ENCODE measurements around the gene ZFYVE28.

ZFYVE28 gene

DNA sequence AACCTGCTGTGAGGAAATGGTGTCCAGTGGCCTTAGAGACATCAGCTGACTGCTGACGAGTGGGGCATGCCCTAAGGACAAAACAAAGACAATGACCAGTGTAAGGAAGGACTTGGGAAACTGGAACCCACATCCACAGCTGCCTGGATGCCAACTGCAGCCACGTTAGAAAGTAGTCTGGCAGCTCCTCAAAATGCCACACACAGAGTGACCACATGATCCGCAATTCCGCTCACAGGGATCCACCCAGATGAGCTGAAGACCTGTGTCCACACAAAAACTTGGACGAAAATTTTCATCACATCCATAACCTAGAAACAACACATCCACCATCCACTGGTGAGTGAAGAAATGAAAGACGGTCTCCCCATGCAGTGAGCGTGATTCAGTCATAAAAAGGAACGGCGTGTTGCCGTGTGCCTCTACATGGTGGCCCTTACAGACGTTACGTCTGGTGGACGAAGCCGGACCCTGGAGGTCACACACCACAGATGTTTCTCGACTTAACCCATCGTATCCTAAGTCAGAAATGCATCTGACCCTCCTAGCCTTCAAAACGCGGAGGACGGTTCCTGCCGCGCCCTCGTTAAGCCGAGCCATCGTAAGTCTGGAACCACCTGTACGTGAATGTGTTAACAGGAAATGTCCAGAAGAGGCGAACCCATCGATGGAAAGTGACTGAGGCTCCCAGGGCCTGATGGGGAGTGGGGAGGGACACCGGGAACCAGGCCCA, 115.9 kb downstream of the ZFYVE28 start:
- no peak for DNase-seq (ENCODE audit: low spot score)

DNA sequence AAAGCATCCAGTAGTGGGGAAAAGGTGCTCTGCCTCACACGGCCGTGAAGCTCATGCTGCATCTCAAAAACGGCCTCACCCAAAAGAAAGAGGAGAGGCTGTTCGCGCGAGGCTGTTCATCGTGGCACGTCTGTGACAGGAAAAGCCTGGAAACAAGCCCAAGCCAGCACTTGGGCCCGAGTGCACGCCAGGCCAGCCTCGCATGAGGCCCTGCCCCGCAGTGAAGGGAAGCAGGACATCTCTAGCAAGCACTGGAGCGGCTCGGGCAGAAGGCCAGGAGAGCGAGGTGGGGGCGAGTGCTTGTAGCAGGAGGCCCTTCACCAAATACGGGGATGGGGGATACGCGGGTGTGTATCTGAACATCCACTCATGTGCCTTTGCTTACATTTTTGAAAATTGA, 116.6 kb downstream of the ZFYVE28 start:
- DNase-seq (ENCODE audit: low spot score) = no peak

DNA sequence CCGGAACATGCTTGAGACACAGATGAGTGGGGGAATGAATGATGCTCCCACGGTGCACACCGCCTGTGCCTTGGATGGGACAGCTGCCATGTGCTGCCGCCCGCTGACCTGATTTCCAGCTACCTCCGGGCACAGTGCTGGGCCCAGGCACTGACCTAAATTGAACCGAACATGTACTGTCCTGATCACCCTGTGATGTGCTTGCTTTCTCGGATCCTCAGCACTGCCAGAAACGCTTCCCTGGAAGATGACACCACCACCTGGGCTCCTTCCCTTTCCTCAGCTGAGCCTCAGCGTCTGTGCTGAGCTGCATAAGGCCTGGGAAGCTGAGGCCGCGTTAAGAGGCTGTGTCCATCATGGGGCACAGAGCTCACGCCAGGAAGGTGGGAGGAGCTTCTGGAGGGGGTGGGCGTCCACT, 117.2 kb downstream of the ZFYVE28 start:
- no peak for DNase-seq (ENCODE audit: low spot score)

DNA sequence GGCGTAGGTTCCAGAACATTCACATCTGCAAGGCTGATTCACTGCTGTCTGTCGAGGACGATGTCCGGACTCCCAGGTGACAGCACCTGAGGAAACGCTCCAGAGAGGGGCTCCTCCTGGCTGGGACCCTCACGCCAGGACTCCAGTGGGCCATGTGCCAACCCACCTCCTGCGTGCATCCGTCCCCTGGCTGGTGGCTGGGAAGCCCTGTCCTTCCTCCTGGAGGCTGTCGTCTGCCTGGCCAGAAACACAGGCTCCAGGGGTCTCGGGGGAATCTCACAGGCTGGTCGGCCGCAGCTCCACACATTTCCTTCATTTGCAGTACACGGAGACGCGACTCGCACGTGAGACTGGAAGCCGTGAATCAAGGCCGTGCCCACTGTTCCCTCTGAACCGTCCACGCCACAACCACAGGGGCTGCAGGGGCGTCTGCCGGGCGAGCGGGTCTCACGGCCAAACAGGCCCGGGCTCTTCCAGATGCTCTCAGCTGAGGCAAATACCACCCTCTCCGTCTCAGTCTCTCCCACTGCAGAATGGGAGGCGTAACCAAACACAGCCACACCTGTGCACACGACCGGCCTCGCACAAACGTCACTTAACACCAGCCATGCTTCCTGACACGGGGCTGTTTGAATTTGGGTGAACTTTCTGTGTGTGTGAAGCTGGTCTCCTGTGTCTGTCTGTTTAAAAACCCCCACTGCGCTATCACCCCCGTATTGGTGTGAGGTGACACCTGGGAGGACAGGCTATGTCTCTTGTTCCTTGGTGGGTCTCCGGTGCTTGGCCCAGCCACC, 117.8 kb downstream of the ZFYVE28 start:
- DNase-seq (ENCODE audit: low spot score) = no peak

DNA sequence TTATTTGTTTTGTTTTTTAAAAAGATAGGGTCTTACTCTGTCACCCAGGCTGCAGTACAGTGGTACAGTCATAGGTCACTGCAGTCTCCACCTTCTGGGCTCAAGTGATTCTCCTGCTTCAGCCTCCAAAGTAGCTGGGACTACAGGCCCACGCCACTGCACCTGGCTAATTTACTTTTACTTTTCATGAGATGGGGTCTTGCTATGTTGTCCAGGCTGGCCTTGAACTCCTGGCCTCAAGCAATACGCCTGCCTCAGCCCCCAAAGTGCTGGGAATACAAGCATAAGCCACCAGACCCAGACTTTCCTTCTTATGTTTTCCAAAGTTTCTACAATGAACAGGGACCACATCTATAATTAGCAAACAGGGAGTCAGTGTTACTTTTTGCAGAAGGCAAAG, 118.7 kb downstream of the ZFYVE28 start:
- DNase-seq (ENCODE audit: low spot score) = no peak

DNA sequence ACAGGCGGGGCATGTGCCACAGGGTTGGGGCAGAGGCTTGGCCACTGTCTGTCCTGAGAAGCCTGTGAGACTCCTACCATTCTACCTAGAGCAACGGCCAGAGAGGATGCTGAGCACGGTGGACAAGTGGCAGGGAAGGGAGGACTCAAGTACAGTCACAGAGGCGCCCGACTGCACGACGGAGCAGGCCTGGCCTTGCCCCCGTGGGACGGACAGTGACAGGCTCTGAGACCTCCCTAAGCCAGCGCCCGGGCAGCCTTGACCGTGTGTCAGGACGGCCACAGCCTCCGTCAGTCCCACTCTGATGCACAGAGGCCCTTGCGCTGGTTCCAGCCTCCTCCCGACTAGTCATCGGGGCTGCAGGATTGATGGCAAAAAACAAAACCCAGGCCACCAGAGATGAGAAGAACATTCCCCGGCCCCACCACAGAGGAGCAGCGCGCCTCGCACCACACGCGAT, 119.9 kb downstream of the ZFYVE28 start:
- no peak for DNase-seq (ENCODE audit: low spot score)

DNA sequence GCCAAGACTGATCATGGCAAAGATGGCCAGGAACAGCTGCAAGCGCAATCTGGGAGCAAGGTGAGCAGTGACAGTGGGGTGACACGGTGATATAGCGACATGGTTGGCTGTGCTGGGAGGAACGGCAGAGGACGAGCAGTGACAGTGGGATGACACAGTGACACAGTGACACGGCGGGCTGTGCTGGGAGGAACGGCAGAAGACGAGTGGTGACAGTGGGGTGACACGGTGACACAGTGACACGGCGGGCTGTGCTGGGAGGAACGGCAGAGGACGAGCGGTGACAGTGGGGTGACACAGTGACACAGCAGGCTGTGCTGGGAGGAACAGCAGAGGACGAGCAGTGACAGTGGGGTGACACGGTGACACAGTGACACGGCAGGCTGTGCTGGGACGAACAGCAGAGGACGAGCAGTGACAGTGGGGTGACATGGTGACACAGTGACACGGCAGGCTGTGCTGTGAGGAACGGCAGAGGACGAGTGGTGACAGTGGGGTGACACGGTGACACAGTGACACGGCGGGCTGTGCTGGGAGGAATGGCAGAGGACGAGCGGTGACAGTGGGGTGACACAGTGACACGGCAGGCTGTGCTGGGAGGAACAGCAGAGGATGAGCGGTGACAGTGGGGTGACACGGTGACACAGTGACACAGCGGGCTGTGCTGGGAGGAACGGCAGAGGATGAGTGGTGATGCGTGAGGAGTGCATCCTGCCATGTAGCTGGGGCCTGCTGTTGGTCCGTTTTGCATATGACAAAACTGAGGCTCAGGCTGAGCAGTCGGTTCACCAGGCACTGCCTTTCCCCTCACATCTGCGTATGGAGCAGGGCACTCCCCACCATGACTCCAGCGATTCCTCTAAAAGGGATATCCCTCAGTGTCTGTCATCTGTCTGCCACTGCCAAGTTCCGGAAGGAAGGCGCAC, 120.6 kb downstream of the ZFYVE28 start:
- no peak for DNase-seq (ENCODE audit: low spot score)

DNA sequence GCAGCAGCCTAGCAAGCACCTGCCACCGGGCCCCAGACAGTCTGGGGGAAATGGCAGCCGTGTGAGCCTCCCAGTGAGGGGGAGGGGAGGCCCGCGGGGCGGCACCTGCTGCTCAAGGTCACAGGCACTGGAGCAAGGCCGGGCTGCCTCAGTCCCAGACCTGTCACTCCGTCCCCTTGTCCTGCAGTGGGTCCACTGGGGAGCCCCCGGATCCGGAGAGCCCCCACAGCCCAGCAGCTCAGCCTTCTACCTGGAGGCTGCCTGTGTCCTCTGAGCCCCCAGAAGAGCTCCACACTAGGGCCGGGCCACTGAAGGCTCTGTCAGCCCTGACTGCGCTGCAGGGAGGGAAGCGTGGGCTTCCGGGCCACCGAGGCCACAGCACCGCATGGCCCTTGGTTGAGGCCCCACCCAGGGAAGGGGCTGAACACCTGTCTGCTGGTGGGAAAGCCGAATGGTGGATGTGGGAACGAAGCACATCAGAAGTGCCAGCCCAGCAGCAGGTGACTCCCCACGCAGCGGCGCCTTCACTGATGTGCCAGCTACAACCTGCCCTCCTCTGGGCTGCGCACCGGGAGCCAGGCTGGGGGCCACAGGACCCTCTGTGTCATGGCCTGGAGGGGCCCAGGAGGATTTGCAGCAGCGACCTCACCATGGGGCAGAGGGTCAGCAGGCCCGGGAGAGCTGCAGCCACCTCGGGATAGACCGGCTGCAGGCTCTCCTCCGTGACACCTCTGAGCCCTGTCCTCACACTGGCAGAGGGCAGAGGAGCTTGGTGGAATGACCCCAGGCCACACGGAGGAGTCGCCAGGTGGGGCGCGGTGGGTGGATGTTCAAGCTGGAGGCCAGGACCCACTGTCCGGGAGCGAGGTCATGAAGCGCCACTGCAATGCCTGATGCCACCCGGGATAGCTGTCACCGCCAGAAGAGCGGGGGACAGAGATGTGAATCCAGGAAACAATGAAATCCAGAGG, 121.5 kb downstream of the ZFYVE28 start:
- no peak for DNase-seq (ENCODE audit: low spot score)

DNA sequence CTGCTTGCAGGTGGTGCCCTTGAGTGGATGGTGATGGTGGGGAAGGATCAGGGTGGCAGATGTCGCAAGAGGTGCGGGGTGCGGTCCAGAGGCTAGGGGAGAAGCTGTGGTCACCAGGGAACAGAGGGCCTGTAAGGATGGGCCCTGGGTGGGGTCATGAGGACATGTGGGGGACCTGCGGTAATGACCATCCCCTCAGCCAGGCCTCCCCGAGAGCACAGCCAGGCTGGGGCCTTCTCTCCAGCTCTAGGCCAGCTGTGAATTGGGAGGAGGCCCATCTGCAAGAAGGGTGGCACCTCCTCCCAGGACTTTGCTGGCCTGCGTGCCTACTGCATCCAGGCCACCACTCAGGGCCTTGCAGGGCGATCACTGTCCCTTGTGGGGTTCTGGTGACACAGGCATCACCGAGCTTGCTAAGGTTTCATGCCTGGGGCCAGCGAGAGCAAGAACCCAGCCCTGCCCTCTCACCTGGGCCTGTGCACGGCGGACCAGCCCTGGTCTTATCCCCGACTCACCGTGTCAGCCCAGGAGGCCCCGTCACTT, 122.5 kb downstream of the ZFYVE28 start:
- DNase-seq (ENCODE audit: low spot score) = no peak

DNA sequence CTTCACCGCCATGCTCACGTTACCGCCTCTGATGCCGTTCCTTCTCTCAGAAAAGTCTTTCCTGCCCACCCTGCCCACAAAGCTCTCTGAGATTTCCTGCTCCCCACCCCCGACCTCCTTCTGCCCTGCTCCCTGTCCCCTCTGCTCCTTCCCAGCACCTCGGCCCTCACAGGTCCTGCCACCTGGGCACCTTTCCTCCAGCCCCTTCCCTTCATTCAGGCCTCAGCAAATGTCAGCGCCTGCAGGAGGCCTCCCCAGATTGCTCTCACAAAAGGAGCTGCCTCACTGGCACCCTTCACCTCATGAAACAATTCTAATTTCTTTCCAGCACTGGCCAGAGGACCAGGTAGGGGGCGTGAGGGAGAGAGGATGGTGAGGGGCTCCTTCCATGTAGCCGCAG, 122.9 kb downstream of the ZFYVE28 start:
- DNase-seq (ENCODE audit: low spot score) = no peak

DNA sequence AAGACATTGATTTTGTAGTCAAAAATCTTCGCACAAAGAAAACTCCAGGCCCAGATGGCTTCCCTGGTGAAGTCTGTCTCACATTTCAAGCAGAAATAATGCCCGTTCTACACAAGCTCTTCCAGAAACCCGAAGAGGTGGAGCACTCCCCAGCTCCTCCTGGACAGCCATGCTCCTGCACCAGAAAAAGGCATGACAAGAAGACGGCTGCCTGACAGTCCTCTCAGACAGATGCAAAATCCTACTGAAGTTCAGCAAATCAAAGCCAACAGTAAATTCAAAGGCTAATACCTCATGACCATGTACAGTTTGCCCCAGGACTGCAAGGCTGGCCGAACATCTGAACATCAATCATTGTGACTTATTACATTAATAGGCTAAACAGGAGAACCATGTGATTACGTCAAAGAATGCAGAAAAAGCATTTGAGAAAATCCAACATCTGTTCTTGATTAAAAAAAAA, 125.8 kb downstream of the ZFYVE28 start:
- no peak for DNase-seq (ENCODE audit: low spot score)

DNA sequence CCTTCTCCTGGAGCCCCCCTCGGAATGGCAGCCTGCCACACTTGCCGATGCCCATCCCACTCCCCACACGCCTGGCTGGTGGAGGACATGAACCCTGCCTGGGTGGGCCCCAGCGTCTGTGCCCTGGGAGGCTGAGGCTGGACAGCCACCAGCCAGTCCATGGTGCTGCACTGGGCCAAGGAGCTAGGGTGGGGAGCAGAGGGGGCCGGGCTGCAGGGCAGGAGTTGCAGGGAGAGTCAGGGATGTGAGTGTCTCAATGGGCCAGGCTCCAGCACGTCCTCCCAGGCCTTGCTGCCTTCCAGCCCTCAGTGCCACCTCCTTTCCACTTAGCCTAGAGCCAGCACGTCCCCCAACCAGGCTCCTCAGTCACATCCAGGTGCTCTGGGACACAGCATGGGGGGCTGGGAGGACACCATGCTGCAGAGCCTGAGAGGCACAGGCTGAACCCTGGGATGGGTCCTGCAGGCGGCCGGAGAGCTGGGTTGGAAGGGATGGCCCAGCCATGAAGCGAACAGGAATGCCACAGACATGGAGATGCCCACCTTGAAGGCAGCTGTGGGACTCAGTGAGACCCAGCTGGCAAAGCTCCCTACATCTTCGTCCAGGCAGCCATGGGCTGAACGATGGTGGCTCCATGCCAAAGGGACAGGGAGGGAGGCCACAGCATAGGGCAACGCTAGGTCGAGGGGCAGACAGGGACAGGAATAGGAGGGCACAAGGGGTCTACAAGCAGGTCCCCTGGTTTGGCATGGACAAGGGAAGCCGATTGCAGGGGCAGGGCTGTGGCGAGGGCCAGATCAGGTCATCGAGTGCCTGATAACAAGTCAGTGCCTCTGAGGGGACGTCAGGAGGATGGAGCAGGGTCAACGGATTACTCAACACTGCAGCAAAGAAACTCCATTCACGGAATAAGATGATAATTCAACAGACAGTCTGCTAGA, 126.5 kb downstream of the ZFYVE28 start:
- DNase-seq (ENCODE audit: low spot score) = no peak

DNA sequence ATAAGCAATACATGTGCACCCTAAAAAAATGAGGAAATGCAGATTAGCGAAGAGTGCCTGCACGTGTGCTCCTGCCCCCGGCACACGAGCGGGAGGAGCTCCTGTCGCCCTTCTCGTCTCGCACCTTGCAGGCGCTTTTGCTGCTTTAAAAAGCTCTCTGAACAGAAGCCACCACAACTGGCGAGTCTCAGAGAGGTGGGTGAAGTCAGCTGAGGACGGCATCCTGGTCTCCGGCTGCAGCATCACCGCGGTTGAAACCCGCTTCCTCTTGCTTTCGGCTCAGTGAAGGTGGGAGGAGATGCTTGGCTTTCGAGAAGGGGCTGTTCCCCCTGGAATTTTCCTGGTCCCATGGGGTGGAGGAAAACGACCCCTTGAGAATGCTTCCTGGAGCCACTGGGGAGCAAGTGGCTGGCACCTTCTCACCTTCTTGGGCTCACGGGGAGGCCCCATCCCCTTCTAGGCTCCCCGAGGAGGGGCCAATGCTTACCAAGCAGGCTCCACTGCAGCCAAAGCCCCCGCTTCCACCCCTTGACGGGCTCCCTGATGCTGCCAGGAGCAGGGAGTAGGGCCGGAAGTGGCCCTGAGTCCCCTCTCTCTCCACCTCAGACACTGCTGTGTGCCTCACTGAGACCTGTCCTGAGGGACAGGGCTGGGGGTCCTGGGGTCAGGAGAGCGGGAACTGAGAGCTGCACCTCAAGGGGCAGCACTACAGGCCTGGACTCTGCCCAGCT, 127.3 kb downstream of the ZFYVE28 start:
- DNase-seq (ENCODE audit: low spot score) = no peak

DNA sequence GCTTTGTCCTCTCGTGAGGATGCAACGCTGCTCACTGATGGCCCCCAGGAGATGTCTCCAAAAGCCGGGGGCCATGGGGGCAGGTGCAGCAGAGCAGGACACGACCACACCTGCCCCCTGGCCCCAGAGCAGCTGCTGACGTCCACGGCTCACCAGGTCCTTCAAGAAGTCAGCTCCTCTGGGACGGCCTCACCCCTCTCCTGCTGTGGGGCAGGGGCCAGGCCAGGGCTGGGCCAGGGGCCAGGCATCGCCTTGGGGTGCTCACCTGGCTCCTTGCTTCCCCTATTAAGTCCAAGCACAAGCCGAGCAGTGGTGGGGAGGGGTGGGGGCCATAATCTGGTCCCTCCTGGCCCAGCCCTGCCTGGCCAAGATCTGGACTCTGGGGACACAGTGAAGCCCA, 128.0 kb downstream of the ZFYVE28 start:
- no peak for DNase-seq (ENCODE audit: low spot score)

DNA sequence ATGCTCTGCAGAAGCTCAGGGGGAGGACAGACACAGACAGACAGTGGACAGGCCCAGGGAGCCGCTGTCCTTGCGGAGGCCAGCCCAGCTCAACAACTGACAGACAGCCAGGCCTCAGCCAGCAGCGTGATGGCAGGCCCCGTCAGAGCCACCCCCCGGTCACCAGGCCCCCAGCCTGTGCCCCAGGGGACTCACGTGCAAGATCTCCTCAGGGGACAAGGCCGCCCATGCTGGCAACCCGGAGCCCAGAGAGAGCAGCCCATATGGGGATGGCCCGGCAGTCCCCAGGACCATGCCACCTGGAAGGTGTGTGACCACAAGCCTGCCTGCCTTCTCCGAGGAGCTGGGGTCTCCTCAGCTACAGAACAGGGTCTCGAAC, 128.5 kb downstream of the ZFYVE28 start:
- no peak for DNase-seq (ENCODE audit: low spot score)

DNA sequence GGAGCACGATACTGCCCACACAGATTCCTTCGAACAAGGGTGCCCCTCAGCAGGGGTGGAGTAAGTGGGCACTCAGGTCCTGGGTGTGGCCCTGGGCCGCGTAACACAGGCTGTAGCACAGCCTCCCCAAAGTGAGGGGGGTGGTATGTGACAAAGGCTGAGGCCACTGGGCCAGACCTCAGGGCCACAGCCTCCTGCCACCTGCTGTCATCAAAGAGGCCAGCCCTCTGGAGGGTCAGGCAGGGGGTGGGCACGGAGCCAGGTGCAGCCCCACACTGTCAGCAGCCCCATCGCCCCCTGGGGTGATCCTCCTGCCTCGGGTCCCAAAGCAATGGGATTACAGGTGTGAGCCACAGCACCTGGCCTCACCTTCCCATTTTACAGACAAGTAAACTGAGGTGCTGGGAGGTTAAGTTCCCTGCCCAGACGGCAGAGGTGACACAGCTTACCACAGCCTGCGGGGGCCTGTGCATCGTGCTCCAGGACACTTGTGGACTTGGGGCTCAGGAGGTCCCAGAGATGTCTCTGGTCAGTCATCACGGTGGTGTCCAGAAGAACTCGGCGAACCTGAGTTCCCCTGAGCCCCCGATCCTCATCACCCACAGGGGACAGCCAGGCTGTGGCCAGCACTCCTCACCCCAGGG, 129.0 kb downstream of the ZFYVE28 start:
- DNase-seq (ENCODE audit: low spot score) = no peak

DNA sequence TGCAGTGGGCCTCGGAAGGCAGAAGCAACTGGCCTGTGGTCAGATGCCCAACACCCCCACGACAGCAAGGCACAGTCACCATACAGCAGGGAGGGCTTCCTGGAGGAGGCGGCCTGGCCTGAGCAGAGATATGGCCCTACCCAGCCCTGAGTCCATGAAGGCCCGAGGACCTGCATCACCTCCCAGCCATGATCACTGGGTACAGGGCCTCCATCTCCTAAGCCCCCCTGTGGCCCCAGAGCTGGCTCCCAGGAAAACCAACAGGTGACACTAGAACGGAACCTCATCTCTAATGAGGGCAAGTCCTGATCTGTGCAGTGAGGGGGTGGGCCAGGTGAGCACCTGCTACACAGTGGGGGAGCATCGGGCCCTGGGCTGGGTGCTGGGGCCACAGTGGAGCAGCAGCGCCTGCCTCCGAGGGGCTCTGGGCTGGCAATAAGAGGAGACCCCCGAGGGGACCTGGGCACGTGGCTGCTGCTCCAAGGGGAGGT, 130.3 kb downstream of the ZFYVE28 start:
- DNase-seq (ENCODE audit: low spot score) = no peak

DNA sequence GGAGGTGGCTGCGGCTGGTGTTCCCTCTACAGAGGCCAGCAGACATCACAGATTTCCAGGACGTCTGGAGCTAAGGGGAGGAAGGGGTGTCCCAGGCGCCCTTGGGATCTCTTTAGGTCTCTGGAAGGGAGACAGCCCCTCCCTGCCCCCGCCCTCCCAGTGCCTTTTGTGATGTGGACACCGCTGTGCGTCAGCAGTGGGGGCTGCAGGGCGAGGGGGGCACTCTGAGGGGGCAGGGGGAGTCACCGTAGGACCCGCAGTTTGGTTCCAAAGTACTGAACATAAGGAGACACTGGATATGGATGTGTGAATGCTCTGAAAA, 130.9 kb downstream of the ZFYVE28 start:
- DNase-seq (ENCODE audit: low spot score) = no peak

All from kidney tubule cell (primary cell).